Measurements from ENCODE around the gene IGSF9B. TPM values are rescaled to one million over a fixed set of nuclear protein-coding genes. Genes with fewer than 3 reads are reported as not detected.

IGSF9B gene
- total RNA-seq, 1 experiment from 2014 or later: not detected

DNA sequence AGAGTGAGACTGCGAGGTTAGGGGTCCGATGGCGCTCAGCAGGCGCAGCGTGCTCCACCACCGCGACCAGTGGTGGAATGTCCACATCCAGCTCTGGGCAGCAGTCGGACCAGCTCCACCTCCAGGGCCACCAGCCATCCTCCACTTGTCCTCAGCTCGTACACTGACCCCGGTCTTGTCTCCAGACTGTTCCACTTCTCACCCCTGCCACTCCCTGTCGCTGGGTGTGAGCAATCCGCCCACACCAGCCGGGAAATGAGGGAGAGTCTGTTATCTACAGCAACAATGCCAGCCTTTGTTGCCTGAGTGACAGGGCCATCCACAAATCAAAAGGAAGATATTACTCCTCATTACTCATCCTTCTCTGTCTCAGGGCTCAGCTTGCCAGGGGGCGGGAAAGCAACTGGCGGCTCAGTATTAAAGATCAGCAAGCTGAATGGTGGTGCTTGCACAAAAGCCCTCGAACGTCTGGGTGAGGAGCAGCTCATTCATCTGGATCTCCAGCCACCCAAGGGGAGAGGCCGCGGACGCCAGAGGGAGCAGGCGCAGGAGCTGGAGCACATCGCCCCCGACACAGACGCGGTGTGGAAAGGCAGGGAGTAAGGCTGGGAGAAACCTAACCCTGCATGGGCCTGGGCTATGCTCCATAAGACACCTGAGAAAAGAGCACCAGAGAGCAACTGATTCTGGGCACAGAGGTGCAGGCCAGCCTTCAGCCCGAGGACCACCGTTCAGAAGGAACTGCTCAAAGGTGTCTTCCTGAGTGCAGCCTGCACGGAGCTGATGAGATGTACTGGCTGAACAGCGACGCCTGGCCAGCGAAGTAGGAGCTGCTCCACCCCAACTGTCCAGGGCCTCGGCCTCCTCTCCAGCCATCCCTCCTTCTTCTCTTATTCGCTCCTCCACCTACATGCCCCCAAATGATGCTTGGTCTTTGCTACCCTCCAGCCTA, 21.9 kb downstream of the IGSF9B start:
- H3K36me3 ChIP-seq: no peaks in the 10 kb centered on the region
- H3K9me3 ChIP-seq (replicated peaks): no peaks in the 10 kb centered on the region
- H3K4me3 ChIP-seq: no peak overlapping the region
- no peak for DNase-seq (ENCODE audit: low read depth in 1 of 2, low spot score in 2 of 2)
- H3K27me3 ChIP-seq (replicated peaks): no peaks in the 10 kb centered on the region
- no peak overlapping the region for H3K27ac ChIP-seq
- H3K4me1 ChIP-seq (replicated peaks): no peaks in the 10 kb centered on the region

DNA sequence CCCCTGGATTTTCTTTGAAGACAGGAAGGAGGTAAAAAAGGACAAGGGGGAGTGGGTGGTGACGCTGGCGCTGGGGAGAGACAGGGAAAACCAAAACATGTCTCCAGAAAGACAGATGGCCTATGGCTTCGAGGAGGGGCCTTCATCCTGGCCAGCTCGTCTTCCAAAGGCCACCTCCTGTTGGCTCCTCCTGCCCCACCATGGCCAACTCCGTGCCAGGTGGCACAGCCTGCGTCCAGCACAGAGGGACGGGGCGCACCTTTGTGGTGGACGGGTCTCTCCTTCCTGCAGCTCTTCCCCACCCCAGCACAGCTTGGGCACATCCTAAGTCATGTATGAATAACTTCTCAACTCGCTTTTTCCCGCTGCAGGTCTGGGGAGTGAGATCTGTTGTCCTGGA, 22.7 kb downstream of the IGSF9B start:
- H3K27ac ChIP-seq: no peak overlapping the region
- no peak for DNase-seq (ENCODE audit: low read depth in 1 of 2, low spot score in 2 of 2)
- no peak overlapping the region for H3K4me3 ChIP-seq
- no peaks in the 10 kb centered on the region for H3K4me1 ChIP-seq (replicated peaks)
- H3K27me3 ChIP-seq (replicated peaks): no peaks in the 10 kb centered on the region
- no peaks in the 10 kb centered on the region for H3K36me3 ChIP-seq
- H3K9me3 ChIP-seq (replicated peaks): no peaks in the 10 kb centered on the region

DNA sequence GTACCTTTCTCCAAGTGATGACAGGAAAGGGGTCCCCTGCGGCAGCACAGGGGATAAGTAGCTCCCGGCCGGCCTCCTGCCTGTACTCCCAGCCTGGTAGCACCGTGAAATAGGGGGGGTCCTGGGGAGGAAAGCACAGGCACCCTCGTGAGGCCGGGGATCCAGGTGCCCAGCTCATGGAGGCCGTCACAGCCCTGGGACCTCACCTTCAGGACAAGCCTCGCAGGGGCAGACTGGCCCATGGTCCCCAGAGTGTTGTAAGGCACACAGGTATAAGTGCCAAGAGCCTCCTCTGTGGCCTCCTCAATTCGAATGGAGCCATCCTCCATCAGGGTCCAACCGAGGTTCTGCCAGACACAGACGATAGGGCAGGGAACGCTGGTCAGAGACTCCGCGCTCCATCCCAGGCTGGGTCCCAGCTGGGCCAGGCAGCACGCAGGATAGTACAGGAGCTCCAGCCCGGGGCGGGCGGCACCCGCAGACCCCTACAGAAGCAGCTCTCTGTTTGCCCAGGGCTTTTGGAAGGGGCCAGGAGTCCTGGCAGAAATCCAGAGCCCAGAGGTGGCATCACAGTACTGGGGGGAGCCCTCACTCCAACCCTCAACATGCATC, 25.2 kb downstream of the IGSF9B start:
- DNase-seq (ENCODE audit: low read depth in 1 of 2, low spot score in 2 of 2): no peak
- Histone ChIP-seq H3K27ac (no peak overlapping the region), H3K36me3 (no peaks in the 10 kb centered on the region), H3K4me3 (no peak overlapping the region), H3K9me3 (replicated peaks) (no peaks in the 10 kb centered on the region), H3K4me1 (replicated peaks) (no peaks in the 10 kb centered on the region), H3K27me3 (replicated peaks) (no peaks in the 10 kb centered on the region)

GRCh38 chr11:133930767-133931448, 25.9 kb downstream of the IGSF9B start:
- Histone ChIP-seq H3K9me3 (replicated peaks) (no peaks in the 10 kb centered on the region), H3K4me3 (no peak overlapping the region), H3K27me3 (replicated peaks) (no peaks in the 10 kb centered on the region), H3K36me3 (no peaks in the 10 kb centered on the region), H3K4me1 (replicated peaks) (no peaks in the 10 kb centered on the region), H3K27ac (no peak overlapping the region)
- no peak for DNase-seq (ENCODE audit: low read depth in 1 of 2, low spot score in 2 of 2)

DNA sequence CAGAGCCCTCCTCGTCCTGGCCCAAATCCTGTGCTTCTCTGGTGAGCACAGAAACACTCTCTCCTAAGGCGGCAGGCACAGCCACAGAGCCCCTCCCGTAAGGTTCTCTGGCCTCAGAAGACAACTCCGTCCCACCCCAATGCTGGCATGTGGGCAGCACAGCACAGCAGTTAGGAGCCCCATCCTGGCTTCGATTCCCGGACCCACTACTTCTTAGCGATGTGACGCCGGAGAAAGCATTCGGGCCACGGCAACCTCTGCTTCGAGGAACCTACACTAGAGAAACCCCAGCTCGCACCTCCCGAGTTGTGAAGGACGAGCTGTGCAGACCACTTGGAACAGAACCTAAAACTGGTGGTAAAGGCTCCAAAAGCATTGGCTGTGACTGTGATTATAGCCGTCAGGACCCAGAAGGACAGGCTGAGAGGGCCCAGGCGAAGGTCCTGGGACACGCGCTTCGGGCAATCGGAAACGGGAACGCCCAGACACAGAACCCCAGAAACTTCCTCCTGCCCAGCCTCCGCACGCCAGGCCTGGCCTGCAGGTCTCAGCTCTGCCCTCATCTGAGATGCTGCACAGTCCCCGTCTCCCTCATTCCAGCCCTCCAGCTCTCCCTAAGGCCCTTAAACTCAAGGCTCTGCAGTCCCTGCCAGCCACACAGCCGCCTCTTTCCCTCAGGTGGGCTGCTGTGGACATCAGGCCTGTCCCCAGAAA, 26.6 kb downstream of the IGSF9B start:
- Histone ChIP-seq H3K36me3 (no peaks in the 10 kb centered on the region), H3K9me3 (replicated peaks) (no peaks in the 10 kb centered on the region), H3K27ac (no peak overlapping the region), H3K27me3 (replicated peaks) (no peaks in the 10 kb centered on the region), H3K4me3 (no peak overlapping the region), H3K4me1 (replicated peaks) (no peaks in the 10 kb centered on the region)
- no peak for DNase-seq (ENCODE audit: low read depth in 1 of 2, low spot score in 2 of 2)

DNA sequence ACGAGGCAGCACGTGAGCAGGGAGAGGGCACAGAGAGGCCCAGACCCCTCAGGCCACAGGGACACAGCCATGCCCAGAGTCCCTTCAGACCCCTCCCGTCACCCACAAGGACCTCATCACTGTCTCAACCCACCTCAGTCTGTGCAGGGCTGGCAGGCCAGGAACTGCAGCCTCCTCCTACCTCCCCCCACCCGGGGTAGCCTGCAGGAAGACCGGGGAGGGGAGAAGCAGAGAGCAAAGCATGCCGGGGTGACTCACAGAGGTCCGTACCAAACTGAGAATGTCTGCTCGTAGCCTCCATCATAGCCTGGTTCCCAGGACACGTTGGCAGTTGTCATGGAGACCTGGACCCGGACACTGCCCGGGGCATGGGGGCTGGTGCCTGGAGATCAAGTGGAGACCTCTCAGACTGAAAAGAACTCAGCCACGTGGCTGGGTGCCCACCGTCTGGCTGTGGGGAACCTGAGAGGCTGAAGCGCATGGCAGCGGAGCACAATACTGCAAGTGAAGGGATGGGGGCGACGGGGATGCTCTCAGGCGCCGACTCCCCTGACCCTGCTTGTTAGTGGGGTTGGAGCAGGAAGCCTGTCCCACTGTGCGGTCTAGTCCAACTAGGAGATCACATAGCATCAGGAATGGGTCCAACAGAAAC, 27.2 kb downstream of the IGSF9B start:
- no peaks in the 10 kb centered on the region for H3K27me3 ChIP-seq (replicated peaks)
- H3K4me3 ChIP-seq: no peak overlapping the region
- no peaks in the 10 kb centered on the region for H3K9me3 ChIP-seq (replicated peaks)
- no peaks in the 10 kb centered on the region for H3K4me1 ChIP-seq (replicated peaks)
- H3K36me3 ChIP-seq: no peaks in the 10 kb centered on the region
- no peak for DNase-seq (ENCODE audit: low read depth in 1 of 2, low spot score in 2 of 2)
- no peak overlapping the region for H3K27ac ChIP-seq

DNA sequence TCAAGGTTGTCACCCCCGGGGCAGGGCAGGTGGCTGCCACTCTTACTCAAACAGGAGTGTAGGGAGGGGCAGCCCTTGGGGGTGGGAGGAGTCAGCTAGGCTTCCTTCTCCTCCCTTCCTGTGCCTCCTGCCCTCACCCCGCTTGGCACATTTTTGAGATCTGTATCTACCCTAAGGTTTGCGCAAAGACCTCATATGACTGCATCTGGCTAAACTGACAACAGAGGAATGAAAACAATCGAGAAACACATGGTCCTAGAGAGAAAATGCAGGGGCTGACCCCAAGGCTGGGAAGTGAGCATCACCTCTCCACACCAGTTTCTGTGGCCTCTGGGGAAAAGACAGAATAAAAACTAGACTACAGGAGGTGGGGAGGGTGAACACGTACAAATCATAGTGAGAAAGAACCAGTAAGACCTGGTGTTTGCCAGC, 28.1 kb downstream of the IGSF9B start:
- H3K4me1 ChIP-seq (replicated peaks): no peaks in the 10 kb centered on the region
- no peaks in the 10 kb centered on the region for H3K27me3 ChIP-seq (replicated peaks)
- H3K4me3 ChIP-seq: no peak overlapping the region
- H3K36me3 ChIP-seq: no peaks in the 10 kb centered on the region
- no peaks in the 10 kb centered on the region for H3K9me3 ChIP-seq (replicated peaks)
- no peak for DNase-seq (ENCODE audit: low read depth in 1 of 2, low spot score in 2 of 2)
- no peak overlapping the region for H3K27ac ChIP-seq

DNA sequence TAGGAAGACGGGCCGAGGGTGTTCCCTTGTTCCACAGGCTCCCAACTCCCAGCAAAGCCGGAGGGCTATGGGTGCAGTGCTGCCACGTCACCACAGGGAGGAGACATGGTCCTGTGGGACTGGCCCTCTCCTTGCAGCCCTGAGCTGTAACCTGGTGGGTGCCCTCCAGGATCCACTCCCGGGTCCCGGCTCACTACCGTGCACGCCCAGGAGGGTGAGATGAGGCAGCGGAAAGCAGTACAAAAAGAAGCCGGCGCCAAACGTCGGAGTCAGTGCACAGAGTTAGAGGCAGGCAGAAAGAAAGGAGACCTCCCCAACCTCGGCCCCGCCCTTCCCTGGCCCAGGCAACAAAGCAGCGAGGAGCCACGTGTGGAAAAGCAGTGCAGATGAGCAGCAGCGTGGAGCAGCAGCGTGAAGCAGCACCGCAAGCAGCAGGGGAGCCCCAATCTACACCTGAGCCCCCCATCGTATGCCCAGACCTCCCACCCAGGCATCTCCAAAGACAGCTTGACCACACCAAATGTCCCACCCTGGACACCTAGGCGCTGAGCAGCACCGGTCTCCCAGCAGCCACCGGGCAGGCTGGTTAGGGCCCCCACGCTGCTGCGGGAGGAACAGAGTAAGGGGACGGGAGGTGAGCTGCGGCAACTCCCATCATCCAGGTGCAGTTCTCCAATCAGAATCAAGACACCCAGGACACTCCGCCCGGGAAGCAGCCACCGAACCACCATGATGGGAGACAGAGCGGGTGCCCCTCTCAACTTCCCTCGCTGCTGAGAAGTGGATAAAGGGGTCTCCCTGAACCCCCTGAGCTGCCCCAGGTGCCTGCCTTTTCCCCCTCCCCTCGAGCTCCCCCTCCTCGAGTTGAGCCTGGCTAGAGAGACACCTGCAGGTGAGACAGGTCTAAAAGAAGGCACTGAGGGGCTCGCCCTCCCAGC, 28.8 kb downstream of the IGSF9B start:
- Histone ChIP-seq H3K27ac (no peak overlapping the region), H3K9me3 (replicated peaks) (no peaks in the 10 kb centered on the region), H3K27me3 (replicated peaks) (no peaks in the 10 kb centered on the region), H3K4me1 (replicated peaks) (no peaks in the 10 kb centered on the region), H3K4me3 (no peak overlapping the region), H3K36me3 (no peaks in the 10 kb centered on the region)
- DNase-seq (ENCODE audit: low read depth in 1 of 2, low spot score in 2 of 2): peak in 1 of 2 experiments; percentile 16

DNA sequence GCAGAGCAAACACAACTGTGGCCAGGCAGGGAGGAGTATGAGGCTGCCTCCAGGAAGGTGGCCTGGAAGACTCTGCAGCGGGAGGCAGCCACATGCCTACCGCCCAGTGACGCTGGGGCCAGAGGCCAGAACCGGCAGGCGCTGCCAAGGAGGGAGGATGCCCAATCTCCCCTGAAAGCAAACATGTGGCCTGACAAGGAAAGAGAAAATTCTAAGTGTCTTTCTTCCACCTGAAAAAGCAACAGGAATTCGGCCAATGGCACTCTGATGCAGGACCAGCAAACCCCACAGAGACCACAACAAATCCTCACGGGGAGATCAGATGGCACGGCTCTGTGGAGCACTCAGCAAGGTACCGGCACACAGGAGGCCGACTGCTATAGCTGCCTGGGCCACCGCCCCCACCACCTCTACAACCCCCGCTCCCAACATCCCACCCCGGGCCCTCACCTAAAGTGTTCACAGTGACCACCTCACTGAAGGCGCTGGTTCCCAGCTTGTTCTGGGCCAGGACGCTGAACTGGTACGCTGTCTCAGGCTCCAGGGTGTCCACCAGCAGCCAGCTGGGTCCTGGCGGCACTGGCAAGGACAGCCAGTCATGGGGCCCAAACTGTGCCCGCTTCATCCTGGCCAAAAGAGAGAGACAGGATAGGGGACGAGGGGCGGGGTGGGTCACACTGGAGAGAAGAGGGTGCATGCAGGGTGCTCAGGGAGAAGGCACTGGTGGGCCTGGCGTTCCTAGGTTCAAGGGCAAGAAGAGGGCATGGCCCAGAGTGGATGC, 30.1 kb downstream of the IGSF9B start:
- no peak for DNase-seq (ENCODE audit: low read depth in 1 of 2, low spot score in 2 of 2)
- no peaks in the 10 kb centered on the region for H3K27me3 ChIP-seq (replicated peaks)
- no peaks in the 10 kb centered on the region for H3K4me1 ChIP-seq (replicated peaks)
- H3K27ac ChIP-seq: no peak overlapping the region
- H3K36me3 ChIP-seq: no peaks in the 10 kb centered on the region
- H3K9me3 ChIP-seq (replicated peaks): no peaks in the 10 kb centered on the region
- H3K4me3 ChIP-seq: no peak overlapping the region

GRCh38 chr11:133925756-133926155, 31.0 kb downstream of the IGSF9B start:
- Histone ChIP-seq H3K4me1 (replicated peaks) (no peaks in the 10 kb centered on the region), H3K9me3 (replicated peaks) (no peaks in the 10 kb centered on the region), H3K27me3 (replicated peaks) (no peaks in the 10 kb centered on the region), H3K4me3 (no peak overlapping the region), H3K36me3 (no peaks in the 10 kb centered on the region), H3K27ac (no peak overlapping the region)
- no peak for DNase-seq (ENCODE audit: low read depth in 1 of 2, low spot score in 2 of 2)

GRCh38 chr11:133924661-133925060, 32.1 kb downstream of the IGSF9B start:
- Histone ChIP-seq H3K27me3 (replicated peaks) (no peaks in the 10 kb centered on the region), H3K4me1 (replicated peaks) (no peaks in the 10 kb centered on the region), H3K9me3 (replicated peaks) (no peaks in the 10 kb centered on the region), H3K36me3 (no peaks in the 10 kb centered on the region), H3K27ac (no peak overlapping the region), H3K4me3 (no peak overlapping the region)
- DNase-seq (ENCODE audit: low read depth in 1 of 2, low spot score in 2 of 2): no peak
